GM18499 (cell line): ENCODE results near the gene MYBPC3.
A peak's percentile ranks its signal among the peaks of the same experiment; 100 is the strongest.

Source experiments
- ATAC-seq: cut with Tn5 transposase; IDR thresholded peaks from one replicate; pipeline ENCODE4 v1.9.1; 2021; ENCODE audit warnings: moderate number of reproducible peaks; ENCODE audit not compliant: insufficient read depth, unreplicated experiment

The MYBPC3 gene

DNA sequence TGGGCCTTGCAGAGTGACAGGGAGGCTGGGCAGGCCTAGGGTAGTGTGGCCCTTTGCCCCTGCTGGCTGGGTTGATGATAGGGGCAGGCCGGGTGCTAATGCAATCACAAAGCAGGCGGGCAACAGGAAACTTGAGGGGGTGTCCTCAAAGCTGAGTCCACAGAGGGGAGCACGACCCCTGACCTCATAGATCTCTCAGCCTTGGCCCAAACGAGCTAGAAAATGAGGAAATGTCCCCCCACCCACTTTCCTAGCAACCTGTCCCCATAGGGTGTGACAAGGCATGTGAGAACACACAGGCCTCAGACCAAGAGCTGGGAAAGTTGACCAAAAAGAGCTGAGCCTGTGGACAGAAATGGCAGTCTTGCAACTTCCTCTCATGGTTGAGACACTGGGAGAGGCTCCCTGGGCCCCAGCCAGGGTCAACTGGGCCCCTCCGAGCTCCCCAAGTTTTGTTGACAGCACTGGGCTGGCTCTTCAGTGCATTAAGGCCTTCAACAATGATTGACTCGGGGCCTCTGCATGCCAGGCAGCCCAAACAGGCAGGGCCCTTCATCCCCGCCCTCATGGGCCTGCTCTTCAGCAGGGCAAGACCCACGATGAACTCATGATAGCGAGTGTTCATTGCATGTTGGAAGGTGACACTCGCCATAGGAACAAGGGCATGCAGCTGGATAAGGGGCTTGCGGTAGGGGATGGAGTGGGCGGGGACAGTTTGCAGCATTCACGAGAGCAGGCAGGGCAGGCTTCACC lies 35.6 kb upstream of the MYBPC3 start:
- no peak for ATAC-seq

DNA sequence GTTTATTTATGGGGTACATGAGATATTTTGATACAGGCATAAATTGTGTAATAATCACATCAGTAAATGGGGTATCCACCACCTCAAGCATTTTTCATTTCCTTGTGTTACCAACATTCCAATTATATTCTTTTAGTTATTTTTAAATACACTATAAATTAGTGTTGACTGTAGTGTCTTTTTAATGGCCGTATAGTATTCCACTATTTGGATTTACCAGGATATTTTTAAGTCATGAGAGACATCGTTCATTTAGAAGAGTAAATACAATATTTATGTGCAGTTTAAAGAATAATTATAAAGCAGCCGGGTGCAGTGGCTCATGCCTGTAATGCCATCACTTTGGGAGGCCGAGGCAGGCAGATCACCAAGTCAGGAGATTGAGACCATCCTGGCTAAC lies 32.0 kb upstream of the MYBPC3 start:
- no peak for ATAC-seq

DNA sequence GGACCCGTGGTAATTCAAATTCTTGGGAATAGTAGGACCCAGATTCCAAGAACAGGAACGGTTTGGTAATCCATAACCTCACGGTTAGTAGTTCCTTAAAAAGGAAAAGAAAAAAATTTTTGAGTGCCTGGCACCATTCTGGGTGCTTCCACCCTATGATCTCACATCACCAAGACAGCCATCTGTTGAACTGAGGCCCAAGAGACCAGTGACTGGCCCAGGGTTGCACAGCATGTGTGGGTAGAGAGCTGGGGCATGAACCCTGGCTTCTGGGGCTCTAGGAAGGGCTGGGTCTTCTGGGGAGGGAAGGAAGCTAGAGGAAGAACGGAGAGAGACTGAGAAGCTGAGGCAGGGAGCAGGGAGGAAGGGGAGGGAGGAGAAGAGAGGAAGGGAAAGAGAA lies 30.6 kb upstream of the MYBPC3 start:
- no peak for ATAC-seq

DNA sequence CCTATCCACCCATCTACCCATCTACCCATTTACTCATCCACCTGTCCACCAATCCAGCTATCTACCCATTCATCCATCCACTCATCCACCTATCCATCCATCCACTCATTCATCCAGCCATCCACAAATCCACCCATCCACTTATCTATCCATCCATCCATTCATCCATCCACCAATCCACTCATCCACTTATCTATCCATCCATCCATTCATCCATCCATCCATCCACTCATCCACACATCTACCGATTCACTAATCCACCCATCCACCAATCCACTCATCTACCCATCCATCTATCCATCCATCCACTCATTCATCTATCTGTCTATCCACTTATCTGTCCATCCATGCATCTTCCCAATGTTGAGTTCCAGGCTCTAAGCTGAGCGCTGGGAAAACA lies 27.6 kb upstream of the MYBPC3 start:
- no peak for ATAC-seq

DNA sequence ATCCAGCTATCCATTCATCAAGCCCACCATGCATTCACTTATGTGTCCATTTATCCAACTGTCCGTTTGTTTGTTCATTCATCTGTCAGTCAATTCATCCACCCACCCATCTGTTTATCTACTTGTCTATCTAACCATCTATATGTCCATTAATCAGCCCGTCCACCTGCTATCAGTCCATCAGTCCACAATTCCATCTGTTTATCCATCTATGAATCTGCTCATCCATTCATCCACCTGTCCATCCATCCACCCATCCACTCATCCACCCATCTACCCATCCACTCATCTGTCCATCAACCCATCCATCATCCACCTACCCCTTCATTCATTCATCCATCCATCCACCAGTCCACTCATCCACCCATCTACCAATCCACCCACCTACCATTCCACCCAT lies 26.8 kb upstream of the MYBPC3 start:
- no peak for ATAC-seq

DNA sequence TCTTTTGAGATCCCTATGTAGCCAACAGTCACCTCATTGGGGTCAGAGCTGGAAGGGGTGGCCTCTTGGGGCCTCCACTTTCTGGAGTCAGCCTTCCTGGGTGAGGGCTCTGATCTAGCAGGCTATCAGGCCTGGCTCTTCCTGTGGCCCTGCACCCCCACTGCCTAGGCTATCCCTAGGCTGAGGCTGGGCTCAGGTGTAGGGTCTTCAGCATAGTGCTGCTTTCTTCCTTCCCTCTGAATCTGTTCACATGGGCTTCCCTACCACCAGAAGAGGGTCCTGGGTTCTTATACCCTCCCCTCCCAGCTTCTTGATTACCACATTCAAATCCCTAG lies 26.3 kb upstream of the MYBPC3 start:
- peak; percentile 8 for ATAC-seq

DNA sequence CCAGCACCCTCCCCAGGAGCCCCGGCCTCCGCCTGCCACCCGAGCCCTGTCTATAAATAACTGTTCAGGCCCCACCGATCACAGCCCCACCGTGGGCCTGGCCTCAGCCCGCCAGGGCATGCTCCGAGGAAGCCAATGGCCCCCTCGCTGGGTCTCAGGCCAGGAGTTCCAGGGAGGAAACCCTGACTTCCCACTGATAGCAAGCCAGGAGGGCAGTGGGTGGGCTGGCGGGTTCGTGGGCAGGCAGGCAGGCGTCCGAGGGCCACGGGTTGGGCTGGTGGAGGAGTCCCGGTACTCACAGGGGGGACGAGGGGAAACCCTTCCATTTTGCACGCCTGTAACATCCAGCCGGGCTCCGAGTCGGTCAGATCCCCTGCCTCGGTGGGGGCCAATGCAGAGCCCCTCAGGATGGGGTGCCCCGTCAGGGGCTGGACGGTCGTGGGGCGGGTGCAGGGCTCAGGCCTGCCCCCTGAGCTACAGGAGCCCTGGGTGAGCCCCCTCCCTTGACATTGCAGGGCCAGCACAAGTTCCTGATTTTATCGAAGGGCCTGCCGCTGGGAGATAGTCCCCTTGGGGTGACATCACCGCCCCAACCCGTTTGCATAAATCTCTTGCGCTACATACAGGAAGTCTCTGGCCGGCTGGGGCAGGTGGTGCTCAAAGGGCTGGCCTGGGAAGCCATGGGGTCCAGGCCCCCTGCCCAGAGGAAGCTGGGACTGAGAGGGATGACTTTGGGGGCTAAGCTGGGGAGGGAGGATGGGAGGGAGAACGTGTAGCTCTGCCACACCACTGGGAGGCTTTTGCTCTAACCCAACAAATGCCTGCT lies 25.7 kb upstream of the MYBPC3 start, which contains the start of gene SPI1:
Gene SPI1, minus strand, starts transcription at position 538 of the 826 bp plus-strand sequence. Its CDS starts 194 bp downstream, at position 344.
- ATAC-seq: peak; percentile 69

DNA sequence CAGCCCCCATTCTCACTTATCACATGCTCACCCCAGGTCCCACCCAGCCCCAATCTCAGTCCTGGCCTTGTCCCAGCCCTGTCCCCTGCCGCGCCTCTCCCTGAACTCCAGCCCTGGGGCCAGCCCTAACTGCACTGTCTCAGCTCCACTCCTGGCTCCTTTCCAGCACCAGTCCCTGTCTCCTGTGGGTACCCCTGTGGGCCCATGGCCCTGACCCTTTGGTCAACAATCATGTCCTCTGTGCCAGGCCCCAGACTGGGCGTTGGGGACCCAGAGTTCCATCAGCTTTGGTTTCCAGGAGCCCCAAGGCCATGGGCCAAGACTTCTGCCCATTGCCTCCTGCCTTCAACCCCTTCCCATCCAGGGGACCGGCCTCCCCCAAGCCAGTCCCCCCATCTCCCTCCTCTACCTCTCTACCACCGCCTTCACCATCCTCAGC lies 25.1 kb upstream of the MYBPC3 start:
- no peak for ATAC-seq

DNA sequence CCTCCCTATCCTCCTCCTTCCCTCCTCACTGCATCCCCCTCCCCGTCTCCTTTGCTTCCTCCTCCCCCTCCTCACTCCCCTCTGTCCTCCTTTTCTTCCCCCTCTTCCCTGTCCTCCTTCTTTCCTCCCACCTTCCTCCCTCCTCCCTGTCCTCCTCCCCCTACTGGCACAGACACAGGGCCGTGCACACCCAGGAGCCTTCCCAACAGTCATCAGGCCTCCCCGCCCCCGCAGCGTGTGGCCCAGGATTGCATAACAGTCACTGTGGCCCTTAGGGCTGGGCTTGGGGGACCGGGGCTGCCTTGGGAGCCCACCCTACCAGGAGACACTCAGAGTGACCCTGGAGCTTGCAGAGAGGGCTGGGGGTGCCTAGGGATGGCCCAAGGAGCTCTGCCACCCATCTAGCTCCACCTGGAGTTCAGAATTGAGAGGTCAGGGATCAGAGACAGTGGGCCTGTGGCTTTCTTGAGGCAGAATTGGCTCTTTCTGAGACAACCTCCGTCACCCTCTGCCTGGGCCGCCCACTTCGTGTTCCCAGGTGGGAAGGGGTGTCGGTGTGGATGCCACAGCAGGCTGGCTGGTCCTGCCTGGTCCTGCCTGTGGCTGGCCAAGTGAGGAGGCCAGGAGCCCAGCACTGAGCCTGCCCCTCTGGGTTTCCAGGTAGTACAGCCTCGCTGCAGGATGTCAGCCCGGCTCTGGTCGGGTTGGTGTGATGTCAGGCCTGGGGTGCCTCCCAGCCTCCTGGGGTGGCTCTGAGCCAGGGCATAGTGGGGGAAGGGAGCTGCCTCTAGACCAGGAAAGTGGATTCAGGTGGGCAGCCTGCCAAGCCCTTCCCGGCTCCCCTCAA lies 24.2 kb upstream of the MYBPC3 start:
- no peak for ATAC-seq

DNA sequence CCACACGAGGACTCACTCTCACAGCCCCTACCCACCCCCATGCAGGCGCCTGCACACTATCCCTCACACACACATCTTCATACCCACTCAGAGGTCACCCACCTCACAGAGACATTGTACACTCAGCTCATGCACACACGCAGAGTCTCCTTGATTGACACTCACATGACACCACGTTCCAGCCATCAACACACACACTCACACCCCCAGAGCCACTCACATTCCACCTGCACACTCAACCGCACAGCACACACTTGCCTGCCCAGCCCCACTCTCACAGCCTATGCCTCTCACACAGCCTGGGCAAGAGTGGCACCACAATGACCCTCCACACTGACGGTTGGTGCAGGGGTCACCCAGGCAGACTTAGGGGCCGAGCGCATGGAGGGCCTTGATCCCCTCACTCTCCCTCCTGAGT lies 23.6 kb upstream of the MYBPC3 start:
- no peak for ATAC-seq

DNA sequence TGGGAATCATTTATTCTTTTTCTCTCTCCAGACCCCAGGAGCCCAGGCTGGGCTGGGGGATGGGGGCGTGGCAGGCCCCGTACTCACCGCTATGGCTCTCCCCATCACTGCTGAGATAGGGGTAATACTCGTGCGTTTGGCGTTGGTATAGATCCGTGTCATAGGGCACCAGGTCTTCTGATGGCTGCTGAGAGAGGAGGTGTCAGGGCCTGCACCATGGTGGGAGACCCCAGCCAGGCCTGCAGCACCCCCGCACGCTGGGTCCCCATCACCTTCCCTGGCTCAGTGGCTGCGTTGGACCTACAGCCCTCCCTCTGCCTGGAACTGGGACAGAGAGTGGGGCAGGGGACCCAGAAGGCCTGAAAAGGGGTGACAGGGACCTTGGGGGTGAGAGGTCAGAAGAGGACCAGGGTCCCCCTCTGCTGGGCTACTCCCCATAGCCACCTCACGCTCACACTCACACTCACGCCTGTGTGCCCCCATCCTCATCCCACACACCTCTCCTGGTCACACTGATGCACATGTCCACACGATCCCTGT lies 23.1 kb upstream of the MYBPC3 start:
- no peak for ATAC-seq

DNA sequence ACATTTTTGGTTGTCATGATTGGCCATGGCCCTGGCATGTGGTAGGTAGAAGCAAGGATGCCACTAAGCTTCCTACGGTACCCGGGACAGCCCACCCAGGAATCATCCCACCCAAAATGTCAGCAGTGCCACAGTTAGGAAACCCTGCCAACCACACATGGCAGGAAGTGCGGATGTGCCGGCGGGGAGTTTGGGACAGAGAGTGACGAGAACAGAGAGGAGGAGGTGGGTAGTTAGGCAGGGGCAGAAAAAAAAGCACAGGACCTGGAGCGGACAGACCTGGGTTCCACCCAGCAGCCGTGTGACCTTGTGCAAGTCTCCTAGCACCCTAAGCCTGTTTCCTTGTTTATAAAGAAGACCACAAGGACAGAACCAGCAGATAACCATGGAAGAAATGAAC lies 22.5 kb upstream of the MYBPC3 start:
- no peak for ATAC-seq

DNA sequence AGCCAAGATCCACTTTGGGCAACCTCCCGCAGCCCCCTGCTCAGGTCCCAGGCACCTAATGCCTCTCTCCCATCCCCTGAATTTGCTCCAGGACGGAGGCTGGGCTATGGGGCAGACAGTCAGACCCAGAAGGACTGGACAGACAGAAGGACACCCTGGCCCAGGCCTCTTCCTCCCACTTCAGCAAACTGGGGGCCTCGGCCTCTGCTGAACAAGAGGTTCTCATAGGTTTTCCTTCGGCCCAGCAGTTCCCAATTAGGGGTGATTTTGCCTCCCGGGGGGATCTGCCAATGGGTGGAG lies 22.2 kb upstream of the MYBPC3 start:
- ATAC-seq: no peak

DNA sequence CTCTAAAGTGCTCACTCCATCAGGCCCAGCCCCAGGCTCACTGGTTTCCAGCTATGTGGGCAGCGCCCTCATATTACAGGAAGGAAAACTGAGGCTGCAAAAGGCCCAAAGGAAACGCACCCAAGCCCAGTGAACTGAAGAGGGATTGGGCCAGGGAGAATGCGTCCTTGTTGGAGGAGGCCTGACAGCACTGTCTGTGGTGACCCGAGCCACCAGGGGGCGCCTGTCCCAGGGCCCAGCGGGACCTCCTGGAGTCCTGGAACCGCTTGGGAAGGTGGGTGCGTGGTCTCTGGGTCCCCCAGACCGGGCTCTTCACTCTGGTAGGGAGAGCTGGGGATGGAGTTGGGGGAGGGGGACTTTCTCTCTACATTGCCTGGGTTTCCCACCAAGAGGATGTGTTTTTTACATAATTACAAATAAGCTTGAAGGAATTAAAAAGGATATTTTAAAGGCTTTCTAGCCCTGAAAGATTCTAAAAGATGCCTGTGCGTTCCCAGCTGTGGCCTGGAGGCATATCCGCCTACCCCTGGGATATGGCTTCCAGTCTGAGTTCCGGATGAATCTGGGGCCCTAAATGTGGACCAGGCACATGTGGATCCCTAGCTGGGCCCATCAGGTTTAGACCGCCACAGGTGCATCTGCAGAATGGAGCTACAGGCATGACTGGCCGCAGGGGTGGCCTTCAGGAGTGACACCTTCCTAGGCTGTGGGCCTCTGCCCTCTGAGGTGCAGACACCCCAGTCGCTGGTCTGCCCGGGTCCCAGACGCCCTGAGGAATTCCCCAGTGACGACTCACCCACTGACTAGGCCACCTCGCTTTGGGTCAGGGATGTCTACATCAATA lies 21.6 kb upstream of the MYBPC3 start:
- ATAC-seq: no peak

DNA sequence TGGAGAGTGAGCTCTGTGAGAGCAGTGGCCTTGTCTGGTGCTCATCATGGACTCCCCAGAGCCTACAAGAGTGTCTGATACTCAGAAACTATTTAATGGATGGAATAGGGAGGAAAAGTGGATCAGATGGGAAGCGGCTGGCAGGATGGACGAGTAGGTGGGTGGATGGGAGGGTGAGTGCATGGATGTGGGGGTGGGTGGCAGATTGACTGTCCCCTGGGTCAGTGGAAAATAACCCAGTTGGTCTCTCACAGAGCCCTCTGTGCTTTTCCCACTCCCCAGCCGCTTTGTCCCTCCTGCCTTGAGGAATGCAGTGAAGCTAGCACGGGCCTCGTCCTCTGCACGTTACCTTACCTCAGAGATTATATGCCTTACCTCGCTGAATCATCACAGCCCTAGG lies 19.9 kb upstream of the MYBPC3 start:
- ATAC-seq: no peak

DNA sequence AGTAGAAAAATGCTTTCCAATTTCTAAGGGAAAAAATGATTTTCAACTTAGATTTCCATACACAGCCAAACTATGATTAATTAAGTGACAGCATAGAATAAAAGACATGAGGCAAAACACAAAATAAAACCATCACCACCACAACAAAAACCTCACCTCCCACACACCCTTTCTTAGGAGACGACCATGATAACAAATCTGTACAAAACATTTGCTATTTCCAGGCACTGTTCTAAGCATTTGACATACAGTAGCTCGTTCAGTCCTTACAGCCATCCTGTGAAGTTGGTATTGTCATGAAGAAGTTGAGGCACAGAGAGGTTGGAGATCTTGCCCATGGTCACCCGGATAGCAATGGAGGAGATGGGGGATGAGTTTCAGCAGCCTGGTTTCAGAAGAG lies 17.2 kb upstream of the MYBPC3 start:
- no peak for ATAC-seq

DNA sequence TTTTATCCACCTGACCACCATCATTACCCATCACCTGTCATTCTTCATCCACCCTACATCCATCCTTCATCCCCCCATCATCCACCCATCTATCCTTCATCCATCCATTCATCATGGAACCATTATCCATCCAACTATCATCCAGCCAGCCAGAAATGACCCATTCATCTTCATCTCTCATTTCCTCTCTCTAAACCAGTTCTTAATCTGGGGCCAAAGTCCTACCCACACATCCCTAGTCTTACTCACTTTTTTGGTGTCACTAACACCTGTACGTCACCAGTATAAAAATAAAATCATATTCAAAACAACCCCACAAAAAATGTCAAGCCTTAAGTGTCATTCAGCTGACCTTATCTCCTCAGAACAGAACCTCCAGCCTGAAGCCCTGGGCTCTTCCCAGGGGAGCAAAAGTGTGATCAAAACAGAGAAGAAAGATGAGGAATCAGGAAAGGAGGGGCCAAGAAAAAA lies 13.6 kb upstream of the MYBPC3 start:
- no peak for ATAC-seq

DNA sequence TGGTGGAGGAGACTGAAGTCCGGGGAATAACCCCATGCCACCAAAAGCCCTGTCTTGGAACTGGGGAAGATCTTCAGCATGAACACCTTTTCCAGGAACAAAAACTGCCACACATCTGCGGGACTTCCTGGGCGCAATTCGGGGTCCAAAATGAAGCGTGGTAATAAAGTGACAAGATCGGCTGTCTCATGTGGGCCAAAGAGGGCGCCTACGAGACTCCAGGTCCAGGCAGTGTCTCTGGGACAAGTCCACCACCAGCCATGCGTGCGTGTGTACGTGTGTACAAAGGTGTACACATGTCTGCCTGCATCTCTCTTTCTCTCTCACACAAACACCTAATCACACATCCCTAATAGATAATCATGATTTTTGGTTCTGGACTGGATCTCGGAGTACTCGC lies 8.9 kb upstream of the MYBPC3 start:
- ATAC-seq: no peak

DNA sequence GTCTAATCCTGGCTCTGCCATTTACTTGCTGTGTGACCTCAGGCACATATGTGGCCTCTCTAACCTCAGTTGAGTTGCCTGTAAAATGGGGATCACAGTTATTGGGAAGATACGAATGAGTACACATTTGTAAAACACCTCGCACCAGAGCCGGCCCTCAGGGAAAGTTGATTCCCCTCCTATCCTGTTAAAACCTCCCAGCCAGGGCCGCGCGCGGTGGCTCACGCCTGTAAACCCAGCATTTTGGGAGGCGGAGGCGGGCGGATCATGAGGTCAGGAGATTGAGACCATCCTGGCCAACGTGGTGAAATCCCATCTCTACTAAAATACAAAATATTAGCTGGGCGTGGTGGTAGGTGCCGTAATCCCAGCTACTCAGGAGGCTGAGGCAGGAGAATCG lies 7.8 kb upstream of the MYBPC3 start:
- no peak for ATAC-seq

DNA sequence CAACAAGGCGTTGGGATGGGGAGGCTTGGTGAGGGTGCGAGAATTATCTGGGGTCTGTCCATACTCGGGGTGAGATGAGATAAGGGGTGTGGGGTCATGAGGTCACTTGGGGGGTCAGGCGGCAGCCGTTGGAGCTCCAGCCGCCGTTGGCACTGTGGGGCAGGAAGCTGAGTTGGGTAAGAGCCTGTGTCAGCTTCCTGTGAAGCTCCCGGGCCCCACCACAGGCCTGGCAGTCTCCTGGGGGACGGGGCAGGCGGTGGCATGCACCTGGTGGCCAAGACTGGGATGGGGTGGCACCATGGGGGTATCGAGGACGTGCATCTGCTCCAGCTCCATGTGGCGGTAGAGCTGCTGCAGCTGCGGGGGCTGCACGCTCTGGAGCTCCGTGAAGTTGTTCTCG lies 7.1 kb upstream of the MYBPC3 start:
- ATAC-seq: no peak
